ENCODE data around the gene PI3.

PI3 gene

DNA sequence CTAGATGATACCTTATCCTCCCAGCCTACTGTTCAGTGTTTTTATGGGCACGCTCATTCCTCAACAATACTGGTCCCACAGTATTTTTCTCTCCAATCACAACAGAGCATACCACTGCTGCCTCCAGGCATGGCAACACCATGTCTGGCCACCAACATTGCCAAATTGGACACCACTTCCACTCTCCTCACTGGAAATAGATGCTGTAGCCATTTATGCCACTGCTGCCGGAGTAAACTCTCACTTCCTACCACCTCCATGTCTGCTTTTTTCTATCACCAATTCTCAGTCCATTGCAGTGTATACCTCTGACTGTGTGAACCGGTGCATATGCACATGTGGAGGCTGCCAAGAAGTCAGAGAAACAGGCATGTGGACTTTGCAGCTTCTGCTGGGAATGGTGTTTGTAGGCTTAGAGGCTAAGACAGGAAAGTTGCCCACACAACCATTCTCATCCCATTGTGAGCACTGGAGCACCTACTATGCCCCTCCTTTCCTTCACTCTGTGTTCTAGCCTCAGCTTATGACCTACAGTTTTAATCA lies 14.4 kb downstream of the PI3 start:
- no peak for DNase-seq

DNA sequence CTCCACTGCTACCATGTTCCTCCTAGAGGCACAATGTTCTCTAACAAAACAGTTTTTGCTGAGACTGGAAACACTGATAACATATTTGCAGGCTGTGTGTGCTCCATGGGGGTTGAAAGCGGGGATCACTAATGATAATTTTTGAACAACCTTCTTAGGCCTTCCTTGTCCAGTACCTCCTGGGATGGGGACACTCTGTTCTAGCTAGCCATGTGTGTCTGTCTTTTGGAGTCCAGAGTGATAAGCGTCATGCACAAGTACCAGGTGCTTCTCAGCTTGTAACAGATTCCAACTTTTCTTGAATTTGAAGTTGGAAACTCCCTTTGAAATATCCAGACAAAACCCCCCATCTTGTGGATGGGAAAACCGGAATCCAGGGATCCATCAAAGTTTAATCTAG lies 15.2 kb downstream of the PI3 start:
- no peak for DNase-seq

DNA sequence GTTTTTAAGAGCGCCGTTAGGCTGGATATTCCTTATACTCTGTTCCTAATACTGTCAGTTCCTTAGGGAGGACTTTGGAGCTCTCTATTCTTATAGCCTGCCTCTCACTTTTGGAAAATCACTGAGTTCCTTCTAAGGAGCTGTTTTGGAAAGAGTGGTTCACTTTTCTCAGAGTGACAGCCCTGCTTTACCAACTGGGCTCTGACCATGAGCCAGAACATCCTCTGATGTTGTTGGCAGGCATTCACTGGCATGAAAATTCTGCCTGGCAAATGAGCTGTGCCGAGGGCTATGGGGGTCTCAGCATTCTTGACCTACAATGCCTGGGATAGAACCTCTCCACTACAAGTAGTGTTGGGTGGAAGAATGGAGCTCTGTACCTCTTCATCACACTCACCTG lies 17.2 kb downstream of the PI3 start:
- DNase-seq = no peak

GRCh38 chr20:45193331-45193730 lies 18.6 kb downstream of the PI3 start:
- no peak for DNase-seq

DNA sequence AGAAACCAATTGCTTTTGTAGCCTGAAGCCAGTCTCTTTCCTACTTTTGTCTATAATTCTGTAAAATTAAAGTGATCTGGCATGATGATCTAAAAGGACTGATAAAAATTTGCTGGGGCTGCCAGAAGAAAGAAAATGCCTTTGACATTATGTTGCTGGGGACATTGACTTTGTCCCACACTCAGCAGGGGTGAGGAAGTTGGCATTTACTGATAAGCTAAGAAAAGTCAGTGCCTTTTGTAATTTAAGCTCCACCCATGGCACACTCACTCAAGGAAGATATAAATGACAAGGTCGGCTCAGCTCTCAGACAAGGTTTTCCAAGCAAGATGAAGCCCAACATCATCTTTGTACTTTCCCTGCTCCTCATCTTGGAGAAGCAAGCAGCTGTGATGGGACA lies 32.0 kb downstream of the PI3 start, which contains the start of gene SEMG1:
Gene SEMG1 (plus strand): TSS at position 309 of the 400 bp plus-strand sequence. CDS start 21 bp downstream, at position 330.
- DNase-seq = no peak

- no peak for DNase-seq
These were observed 35.2 kb downstream of the PI3 start for GRCh38 chr20:45209924-45210323.

GRCh38 chr20:45211569-45212474 lies 37.1 kb downstream of the PI3 start:
- no peak for DNase-seq

DNA sequence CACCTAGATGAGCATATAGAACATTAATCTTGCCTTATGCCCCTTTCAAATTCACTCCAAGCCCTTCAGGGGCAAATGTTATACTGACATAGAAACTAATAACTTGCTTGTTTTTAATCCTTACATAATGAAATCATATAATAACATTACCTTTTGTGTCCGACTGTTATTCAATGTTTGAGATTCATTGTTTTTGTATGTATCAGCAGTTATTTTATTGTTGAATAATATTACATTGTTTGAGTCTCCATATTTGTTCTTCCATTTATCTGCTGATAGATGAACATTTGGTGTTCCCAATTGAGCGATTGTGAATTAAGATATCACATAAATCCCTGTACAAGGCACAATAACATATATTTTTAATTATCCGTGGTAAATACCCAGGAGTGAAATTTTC lies 38.1 kb downstream of the PI3 start:
- no peak for DNase-seq

DNA sequence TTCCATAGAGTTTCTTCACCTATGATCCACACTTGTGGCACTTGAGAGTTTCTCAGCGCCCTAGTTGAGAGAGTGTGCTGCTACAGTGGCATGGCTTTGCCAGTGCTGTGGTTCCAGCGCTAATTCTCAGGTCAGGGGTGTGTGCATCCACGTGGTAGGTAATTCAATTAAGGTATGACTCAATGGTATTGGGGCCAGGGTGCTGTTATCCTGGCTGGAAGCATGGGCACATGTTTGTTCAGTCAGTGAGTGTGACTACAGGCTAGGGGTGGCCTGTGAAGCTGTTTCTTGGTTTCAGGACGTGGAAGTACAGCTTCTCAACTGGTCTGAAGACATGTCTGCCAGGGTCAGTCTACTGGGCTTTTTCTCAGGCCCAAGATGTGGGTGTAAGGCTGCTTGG lies 43.4 kb downstream of the PI3 start:
- DNase-seq = no peak

DNA sequence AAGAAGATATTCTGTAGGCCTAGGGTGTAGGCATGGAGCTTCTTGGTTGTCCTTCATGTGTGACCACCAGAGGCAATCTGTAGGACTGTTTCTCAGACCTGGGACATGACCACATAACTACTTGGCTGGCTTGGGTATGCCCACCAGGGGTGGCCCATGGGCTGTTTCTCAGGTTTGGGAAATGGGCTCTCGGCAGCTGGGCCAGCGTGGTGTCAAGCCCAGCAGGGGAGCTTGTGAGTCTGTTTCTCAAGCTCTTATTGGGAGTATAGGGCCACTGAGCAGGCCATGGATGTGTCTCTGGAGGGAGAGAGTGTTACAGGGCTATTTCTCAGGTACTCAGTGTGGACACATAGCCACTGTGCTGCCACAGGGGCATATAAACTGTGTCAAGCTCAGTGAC lies 43.9 kb downstream of the PI3 start:
- no peak for DNase-seq

- DNase-seq = no peak
These were observed 46.4 kb downstream of the PI3 start, which contains the start of gene SEMG2 for GRCh38 chr20:45221076-45221475. Gene SEMG2 (plus strand): TSS chr20:45221373. CDS start chr20:45221390, 17 bp downstream.

DNA sequence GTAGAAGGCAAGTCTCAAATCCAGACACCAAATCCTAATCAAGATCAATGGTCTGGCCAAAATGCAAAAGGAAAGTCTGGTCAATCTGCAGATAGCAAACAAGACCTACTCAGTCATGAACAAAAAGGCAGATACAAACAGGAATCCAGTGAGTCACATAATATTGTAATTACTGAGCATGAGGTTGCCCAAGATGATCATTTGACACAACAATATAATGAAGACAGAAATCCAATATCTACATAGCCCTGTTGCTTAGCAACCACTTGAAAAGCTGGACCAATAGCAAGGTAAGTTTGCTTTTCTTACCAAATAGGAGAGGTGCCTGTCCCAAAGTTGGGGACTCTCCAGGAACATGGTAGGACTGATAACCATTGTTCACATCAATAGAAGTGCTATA lies 48.4 kb downstream of the PI3 start:
- peak; percentile 3 for DNase-seq
